ENCODE data around the gene TXNL1.

- no peak for TF ChIP-seq CTCF (conservative IDR thresholded peaks at IDR 0.05; ENCODE audit: low read depth, low read length)
- no peak for TF ChIP-seq EZH2 (IDR thresholded peaks at IDR 0.05; ENCODE audit: borderline replicate concordance, low read depth, low read length, poor library complexity, severe bottlenecking)
Measured at GRCh38 chr18:56565046-56565445, 73.3 kb downstream of the TXNL1 start.
